OCI-LY7 (cell line): ENCODE data around the gene CFAP119. TPM values are rescaled to one million over a fixed set of nuclear protein-coding genes. Genes with fewer than 3 reads are reported as not detected.

Experiments
- BruUV-seq: library from RNA; stranded (reverse); fragments of 400-500 nt; replicated peaks from 2 replicates; lab custom pipeline; 2021; lab: Mats Ljungman, UMichigan
- CTCF ChIA-PET: fragments of 300-600 bp; sonication (Branson Sonifier 250); formaldehyde crosslinking; loops from one replicate; lab custom pipeline; 2022; ENCODE audit warnings: antibody characterized with exemption; ENCODE audit not compliant: unreplicated experiment; lab: Charles Lee
- POLR2A ChIA-PET: fragments of 300-600 bp; sonication (Branson Sonifier 250); formaldehyde crosslinking; loops from one replicate; lab custom pipeline; 2022; ENCODE audit warnings: antibody characterized with exemption; lab: Charles Lee
- DNase-seq: peaks from one replicate; pipeline ENCODE4 v3.0.0-alpha.2; 2015; ENCODE audit warnings: low spot score
- H2AFZ ChIP-seq: fragments of 200-600 bp; sonication (generic), shearing (Covaris generic); 2 replicates; pipeline ENCODE4 v1.6.1; 2014; ENCODE audit warnings: mild to moderate bottlenecking, antibody characterized with exemption, low read length, moderate library complexity
- H3K27ac ChIP-seq: fragments of 200-600 bp; sonication (generic); 2 replicates; pipeline ENCODE4 v1.5.1; 2014; ENCODE audit warnings: mixed run types, low read depth, mild to moderate bottlenecking, moderate library complexity, low read length, inconsistent platforms; ENCODE audit not compliant: poor library complexity, severe bottlenecking
- H3K36me3 ChIP-seq: fragments of 200-600 bp; sonication (generic); 2 replicates; pipeline ENCODE4 v1.6.1; 2014; ENCODE audit warnings: mild to moderate bottlenecking, antibody characterized with exemption, low read length, moderate library complexity, mixed read lengths; ENCODE audit not compliant: insufficient read depth
- H3K4me1 ChIP-seq: fragments of 200-600 bp; sonication (generic); 2 replicates; pipeline ENCODE4 v1.5.1; 2014; ENCODE audit warnings: mild to moderate bottlenecking, low read length; ENCODE audit not compliant: insufficient read depth, poor library complexity, severe bottlenecking
- H3K4me2 ChIP-seq: fragments of 200-600 bp; sonication (generic); 2 replicates; pipeline ENCODE4 v1.6.1; 2014; ENCODE audit warnings: mild to moderate bottlenecking, low read length
- H3K4me3 ChIP-seq: fragments of 200-600 bp; sonication (generic); 2 replicates; pipeline ENCODE4 v1.5.1; 2014; ENCODE audit warnings: mild to moderate bottlenecking, low read depth, low read length; ENCODE audit not compliant: poor library complexity, severe bottlenecking
- H3K79me2 ChIP-seq: fragments of 200-600 bp; sonication (generic); 2 replicates; pipeline ENCODE4 v1.6.1; 2016; ENCODE audit warnings: low read depth, mild to moderate bottlenecking, low read length, moderate library complexity, mixed read lengths; ENCODE audit not compliant: insufficient read depth
- H3K9me2 ChIP-seq: fragments of 200-600 bp; sonication (generic); 2 replicates; pipeline ENCODE4 v1.6.1; 2016; ENCODE audit warnings: mild to moderate bottlenecking, low read length, mixed read lengths; ENCODE audit not compliant: insufficient read depth
- H3K9me3 ChIP-seq: fragments of 200-600 bp; sonication (generic); 2 replicates; pipeline ENCODE4 v1.6.1; 2014; ENCODE audit warnings: mild to moderate bottlenecking, mixed run types, low read length, mixed read lengths
- H4K20me1 ChIP-seq: fragments of 200-600 bp; sonication (generic); 2 replicates; pipeline ENCODE4 v1.6.1; 2014; ENCODE audit warnings: mild to moderate bottlenecking, antibody characterized with exemption, low read length, moderate library complexity, mixed read lengths; ENCODE audit not compliant: insufficient read depth
- EZH2phosphoT487 ChIP-seq: fragments of 200-600 bp; sonication (generic); IDR thresholded peaks from 2 replicates; pipeline ENCODE4 v1.6.1; 2018; ENCODE audit warnings: low read depth, borderline replicate concordance, mild to moderate bottlenecking, mixed run types, antibody characterized with exemption, low read length, moderate library complexity, mixed read lengths
- intact Hi-C: fragments of 100-400 bp; cut with micrococcal nuclease; formaldehyde crosslinking; loops from one replicate; pipeline ENCODE4 v1.10.0; 2022; ENCODE audit not compliant: unreplicated experiment
- total RNA-seq, 2 experiments: library from RNA; depleted of rRNA in 1 of 2; stranded (reverse); fragments of >200 nt in 1 of 2; shearing (Covaris generic) in 1 of 2; gene quantifications; 2 replicates each; pipeline ENCODE4 v1.2.3, GENCODE V29; 2014 to 2022
- TF ChIP-seq, protein P1 (sequence below): fragments of 200-600 bp; sonication (generic); conservative IDR thresholded peaks from 2 replicates; pipeline ENCODE4 v1.5.1; 2014; ENCODE audit warnings: mild to moderate bottlenecking, antibody characterized with exemption, low read length, moderate library complexity, mixed read lengths

The CFAP119 gene
- total RNA-seq, 2 experiments from 2014 or later = 25.0 to 27.4 TPM

GRCh38 chr16:30775392-30776188, 13.7 kb upstream of the CFAP119 start:
- no TSS peak for BruUV-seq
- POLR2A ChIA-PET = no interaction called here
- CTCF ChIA-PET = no interaction called here

DNA sequence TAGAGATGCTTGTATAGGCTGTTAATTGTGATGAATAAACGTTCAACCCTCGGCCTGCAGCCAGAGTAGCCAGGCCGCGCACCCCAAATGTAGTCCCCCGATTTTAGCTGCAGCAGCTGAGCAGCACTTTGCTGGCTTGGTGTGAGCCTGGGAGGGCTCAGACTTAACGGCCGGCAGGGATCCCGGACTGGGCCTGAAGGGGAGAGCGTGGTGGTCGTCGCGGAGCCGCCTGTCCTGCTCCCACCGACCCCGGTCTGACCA, 13.2 kb upstream of the CFAP119 start:
- no TSS peak for BruUV-seq
- H3K36me3 ChIP-seq = peaks cover 55% of the 10 kb centered on the region

More at GRCh38 chr16:30775392-30776188, 13.7 kb upstream of the CFAP119 start:
- intact Hi-C loops = no loop called here
- Histone ChIP-seq H3K9me3 (no peaks in the 10 kb centered on the region), H3K9me2 (no peaks in the 10 kb centered on the region), H3K36me3 (peaks cover 49% of the 10 kb centered on the region), H2AFZ (no peak overlapping the region), H4K20me1 (no peaks in the 10 kb centered on the region; the same call in 1 of the 2 replicates), H3K27ac (no peak overlapping the region), H3K4me1 (no peaks in the 10 kb centered on the region), H3K4me2 (no peak overlapping the region), H3K4me3 (no peak overlapping the region), H3K79me2 (no peaks in the 10 kb centered on the region)
- no peak for TF ChIP-seq EZH2phosphoT487
- TF ChIP-seq, protein P1, sequence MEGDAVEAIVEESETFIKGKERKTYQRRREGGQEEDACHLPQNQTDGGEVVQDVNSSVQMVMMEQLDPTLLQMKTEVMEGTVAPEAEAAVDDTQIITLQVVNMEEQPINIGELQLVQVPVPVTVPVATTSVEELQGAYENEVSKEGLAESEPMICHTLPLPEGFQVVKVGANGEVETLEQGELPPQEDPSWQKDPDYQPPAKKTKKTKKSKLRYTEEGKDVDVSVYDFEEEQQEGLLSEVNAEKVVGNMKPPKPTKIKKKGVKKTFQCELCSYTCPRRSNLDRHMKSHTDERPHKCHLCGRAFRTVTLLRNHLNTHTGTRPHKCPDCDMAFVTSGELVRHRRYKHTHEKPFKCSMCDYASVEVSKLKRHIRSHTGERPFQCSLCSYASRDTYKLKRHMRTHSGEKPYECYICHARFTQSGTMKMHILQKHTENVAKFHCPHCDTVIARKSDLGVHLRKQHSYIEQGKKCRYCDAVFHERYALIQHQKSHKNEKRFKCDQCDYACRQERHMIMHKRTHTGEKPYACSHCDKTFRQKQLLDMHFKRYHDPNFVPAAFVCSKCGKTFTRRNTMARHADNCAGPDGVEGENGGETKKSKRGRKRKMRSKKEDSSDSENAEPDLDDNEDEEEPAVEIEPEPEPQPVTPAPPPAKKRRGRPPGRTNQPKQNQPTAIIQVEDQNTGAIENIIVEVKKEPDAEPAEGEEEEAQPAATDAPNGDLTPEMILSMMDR = no peak
- DNase-seq = no peak

More for the DNA sequence above, 13.2 kb upstream of the CFAP119 start:
- TF ChIP-seq EZH2phosphoT487 = no peak
- TF ChIP-seq, protein P1 = no peak
- Histone ChIP-seq H3K4me1 (no peaks in the 10 kb centered on the region), H3K9me2 (no peaks in the 10 kb centered on the region), H3K4me2 (no peak overlapping the region), H3K4me3 (no peak overlapping the region), H3K27ac (no peak overlapping the region), H4K20me1 (no peaks in the 10 kb centered on the region; the same call in 1 of the 2 replicates), H3K79me2 (no peaks in the 10 kb centered on the region), H3K9me3 (no peaks in the 10 kb centered on the region), H2AFZ (no peak overlapping the region)
- ChIA-PET POLR2A (no interaction called here), CTCF (no interaction called here)
- intact Hi-C loops = no loop called here
- no peak for DNase-seq
